PC-9 (cell line): ENCODE measurements around the gene C20orf144.

ENCODE experiments used
- CTCF ChIP-seq: fragments of 200-600 bp; sonication (generic); conservative IDR thresholded peaks from 2 replicates; pipeline ENCODE4 v1.6.1; 2017; ENCODE audit warnings: mixed run types, antibody characterized with exemption, mild to moderate bottlenecking, moderate library complexity
- EZH2 ChIP-seq: fragments of 200-600 bp; sonication (generic); IDR thresholded peaks from 2 replicates; pipeline ENCODE4 v1.8.0; 2017; ENCODE audit warnings: antibody characterized with exemption, low read depth

- TF ChIP-seq CTCF: no peak
- TF ChIP-seq EZH2: no peak
Measured at GRCh38 chr20:33684533-33685327, 22.6 kb downstream of the C20orf144 start.
